Ascending aorta (tissue), 2 donors: ENCODE measurements around the gene HS2ST1. TPM values are rescaled to one million over a fixed set of nuclear protein-coding genes. Genes with fewer than 3 reads are reported as not detected.

ENCODE experiments used
- DNase-seq, 2 donors: peaks; one replicate each; pipeline ENCODE4 v3.0.0-alpha.2; 2019; ENCODE audit warnings: low spot score in 2 of 2
- H3K27ac ChIP-seq, 2 donors: fragments of 200-600 bp; sonication (generic); one replicate each; pipeline ENCODE4 v1.5.1; 2016 to 2017; ENCODE audit warnings: mild to moderate bottlenecking in 1 of 2
- H3K27me3 ChIP-seq: fragments of 200-600 bp; sonication (generic); one replicate; pipeline ENCODE4 v1.5.1; 2017
- H3K36me3 ChIP-seq, 2 donors: fragments of 200-600 bp; sonication (generic); one replicate each; pipeline ENCODE4 v1.5.1; 2016
- H3K4me1 ChIP-seq, 2 donors: fragments of 200-600 bp; sonication (generic); one replicate each; pipeline ENCODE4 v1.5.1; 2016 to 2017; ENCODE audit warnings: mild to moderate bottlenecking in 1 of 2
- H3K4me3 ChIP-seq, 2 donors: fragments of 200-600 bp; sonication (generic); one replicate each; pipeline ENCODE4 v1.5.1; 2016 to 2017; ENCODE audit warnings: mild to moderate bottlenecking in 1 of 2
- H3K9me3 ChIP-seq, 2 donors: fragments of 200-600 bp; sonication (generic); one replicate each; pipeline ENCODE4 v1.5.1; 2016
- CTCF ChIP-seq, 3 experiments: fragments of 200-600 bp in 2 of 3; fragments of 450-650 bp in 1 of 3; sonication (generic) in 2 of 3; IDR thresholded peaks; one replicate each; pipeline ENCODE4 v1.5.1; 2016 to 2019; ENCODE audit warnings: antibody characterized with exemption in 3 of 3, mild to moderate bottlenecking in 1 of 3, moderate library complexity in 1 of 3
- intact Hi-C: fragments of 100-400 bp; cut with DNase I; formaldehyde crosslinking; loops from one replicate; pipeline ENCODE4 v1.15.1; 2023
- total RNA-seq: library from RNA; depleted of rRNA; stranded (reverse); fragments of >200 nt; gene quantifications from one replicate; pipeline ENCODE4 v1.1.0, GENCODE V29; 2016

The HS2ST1 gene
- total RNA-seq, 1 donor from 2014 or later: 15.8 TPM

GRCh38 chr1:87052400-87052799 lies 138.0 kb downstream of the HS2ST1 start:
- TF ChIP-seq CTCF (IDR thresholded peaks at IDR 0.05): no peak
- Histone ChIP-seq H3K27me3 (no peaks in the 10 kb centered on the region), H3K4me1 (no peaks in the 10 kb centered on the region), H3K9me3 (peaks cover 6 to 12% of the 10 kb centered on the region in 2 donors), H3K4me3 (no peak overlapping the region), H3K36me3 (no peaks in the 10 kb centered on the region), H3K27ac (no peak overlapping the region)
- intact Hi-C loops: no loop called here
- no peak for DNase-seq

GRCh38 chr1:87052961-87053360 lies 138.5 kb downstream of the HS2ST1 start:
- H3K36me3 ChIP-seq: no peaks in the 10 kb centered on the region
- TF ChIP-seq CTCF (IDR thresholded peaks at IDR 0.05): no peak
- peaks cover 6 to 8% of the 10 kb centered on the region in 2 donors for H3K9me3 ChIP-seq
- DNase-seq: no peak
- H3K4me3 ChIP-seq: no peak overlapping the region
- H3K27ac ChIP-seq: no peak overlapping the region
- H3K27me3 ChIP-seq: no peaks in the 10 kb centered on the region
- no peaks in the 10 kb centered on the region for H3K4me1 ChIP-seq
- intact Hi-C loops: no loop called here

DNA sequence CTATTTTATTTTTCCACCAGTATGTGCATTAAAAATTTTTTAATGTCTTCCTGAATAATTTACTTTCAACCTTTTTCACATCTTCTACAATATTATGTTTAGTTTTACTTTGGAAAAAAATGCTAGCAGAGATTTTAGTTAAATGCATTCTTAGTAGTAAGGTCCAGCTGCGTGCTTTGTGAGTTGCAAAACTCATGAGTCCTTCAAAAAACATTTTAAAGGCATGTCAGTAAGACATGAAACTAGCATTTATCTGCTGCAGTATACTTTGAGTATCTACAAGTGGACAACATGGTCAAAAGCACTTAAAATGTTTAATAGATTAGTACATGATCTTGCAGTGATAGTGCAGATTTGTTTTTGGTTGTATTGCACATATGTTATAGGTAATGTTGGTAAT lies 139.0 kb downstream of the HS2ST1 start:
- Histone ChIP-seq H3K9me3 (peaks cover 2 to 3% of the 10 kb centered on the region in 2 donors), H3K4me3 (no peak overlapping the region), H3K4me1 (no peaks in the 10 kb centered on the region), H3K27me3 (no peaks in the 10 kb centered on the region), H3K27ac (no peak overlapping the region), H3K36me3 (no peaks in the 10 kb centered on the region)
- DNase-seq: no peak
- no peak for TF ChIP-seq CTCF (IDR thresholded peaks at IDR 0.05)
- intact Hi-C loops: no loop called here

GRCh38 chr1:87056974-87057373 lies 142.5 kb downstream of the HS2ST1 start:
- H3K9me3 ChIP-seq: no peaks in the 10 kb centered on the region
- intact Hi-C loops: no loop called here
- DNase-seq: no peak
- no peak overlapping the region for H3K4me3 ChIP-seq
- peaks cover 0 to 5% of the 10 kb centered on the region in 2 donors for H3K4me1 ChIP-seq
- no peak for TF ChIP-seq CTCF (IDR thresholded peaks at IDR 0.05)
- H3K36me3 ChIP-seq: no peaks in the 10 kb centered on the region
- no peaks in the 10 kb centered on the region for H3K27me3 ChIP-seq
- no peak overlapping the region for H3K27ac ChIP-seq

DNA sequence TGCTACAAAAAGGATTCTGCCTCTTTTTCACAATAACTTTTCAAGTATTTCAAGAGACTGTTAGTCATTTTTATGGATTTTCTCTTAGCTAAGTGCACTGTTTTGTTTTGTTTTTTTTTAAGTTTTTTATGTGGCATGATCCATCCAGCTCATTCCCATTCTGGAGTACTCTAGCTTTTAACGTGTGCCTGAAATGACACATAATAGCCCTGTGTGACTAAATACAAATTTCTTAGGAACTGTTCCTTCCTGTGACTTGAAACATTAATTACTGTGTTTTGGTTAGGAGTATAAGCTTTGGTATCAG lies 143.9 kb downstream of the HS2ST1 start:
- peaks cover 0 to 5% of the 10 kb centered on the region in 2 donors for H3K4me1 ChIP-seq
- H3K36me3 ChIP-seq: no peaks in the 10 kb centered on the region
- intact Hi-C loops: no loop called here
- no peak for DNase-seq
- no peaks in the 10 kb centered on the region for H3K9me3 ChIP-seq
- peak overlapping the region in 1 of 2 donors; percentile 16 for H3K27ac ChIP-seq
- H3K27me3 ChIP-seq: no peaks in the 10 kb centered on the region
- TF ChIP-seq CTCF (IDR thresholded peaks at IDR 0.05): no peak
- H3K4me3 ChIP-seq: peak overlapping the region in 1 of 2 donors; percentile 47

DNA sequence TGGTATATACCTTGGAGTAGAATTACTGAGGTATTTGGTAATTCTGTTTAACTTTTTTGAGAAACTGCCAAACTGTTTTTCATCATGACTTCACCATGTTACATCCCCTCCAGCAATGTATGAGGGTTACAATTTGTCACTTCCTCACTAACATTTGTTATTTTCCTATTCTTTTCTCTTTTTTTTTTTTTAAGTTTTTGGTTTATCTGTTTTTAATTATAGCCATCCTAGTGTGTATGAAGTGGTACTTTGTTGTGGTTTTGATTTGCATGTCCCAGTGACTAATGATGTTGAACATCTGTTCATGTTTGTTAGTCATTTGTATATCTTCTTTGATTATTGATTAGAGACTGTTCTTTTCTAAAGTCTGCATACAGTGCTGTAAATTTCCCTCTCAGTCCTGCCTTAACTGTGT lies 147.3 kb downstream of the HS2ST1 start:
- no peak for DNase-seq
- Histone ChIP-seq H3K27ac (no peak overlapping the region), H3K9me3 (no peaks in the 10 kb centered on the region), H3K4me3 (no peak overlapping the region), H3K27me3 (no peaks in the 10 kb centered on the region), H3K36me3 (no peaks in the 10 kb centered on the region), H3K4me1 (peaks cover 0 to 5% of the 10 kb centered on the region in 2 donors)
- intact Hi-C loops: no loop called here
- TF ChIP-seq CTCF (IDR thresholded peaks at IDR 0.05): no peak
